Measurements from ENCODE around the gene NCMAP. TPM values are rescaled to one million over a fixed set of nuclear protein-coding genes. Genes with fewer than 3 reads are reported as not detected.

Gene NCMAP
- polyA plus RNA-seq, 1 donor from 2014 or later: not detected

DNA sequence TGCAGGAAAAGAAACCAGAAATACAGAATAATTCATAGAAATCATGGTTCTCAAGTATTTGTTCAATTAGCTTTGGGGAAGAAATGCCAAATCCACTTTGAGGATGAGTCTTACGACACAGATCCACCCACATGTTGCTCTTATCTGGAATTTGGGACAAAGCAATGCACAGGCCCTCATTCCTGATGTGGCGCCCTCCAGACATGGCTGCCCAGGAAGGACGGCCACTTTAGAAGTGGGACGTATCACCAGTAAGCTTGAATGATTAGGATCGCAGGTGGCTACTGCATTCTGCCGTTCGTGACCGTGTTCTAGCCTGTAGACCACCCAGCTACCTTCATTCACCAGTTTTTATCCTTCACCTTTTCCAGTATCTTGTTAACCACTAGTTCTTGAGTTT is 20.1 kb upstream of the NCMAP start:
- Histone ChIP-seq H3K9ac (ENCODE audit: low read length) (no peak overlapping the region), H3K9me2 (ENCODE audit: insufficient read depth, low read length) (no peaks in the 10 kb centered on the region), H3K4me2 (ENCODE audit: low read length) (no peak overlapping the region), H3K9me3 (ENCODE audit: low read length) (no peaks in the 10 kb centered on the region), H4K20me1 (ENCODE audit: insufficient read depth) (no peaks in the 10 kb centered on the region), H3F3A (ENCODE audit: insufficient read depth, low read length, poor library complexity, severe bottlenecking) (no peaks in the 10 kb centered on the region), H3K36me3 (ENCODE audit: insufficient read depth, low read length) (no peaks in the 10 kb centered on the region), H2AFZ (ENCODE audit: low read depth, low read length) (no peak overlapping the region), H3K79me2 (replicated peaks; ENCODE audit: insufficient read depth, low read length) (no peaks in the 10 kb centered on the region), H3K27ac (ENCODE audit: low read length) (no peak overlapping the region), H3K4me3 (ENCODE audit: low read length) (no peak overlapping the region), H3K27me3 (ENCODE audit: insufficient read depth, low read depth, low read length) (no peaks in the 10 kb centered on the region)
- TF ChIP-seq MXI1 (conservative IDR thresholded peaks at IDR 0.05; ENCODE audit: poor library complexity, severe bottlenecking) (no peak), EZH2 (IDR thresholded peaks at IDR 0.05; ENCODE audit: borderline replicate concordance, insufficient read depth, low read length, poor library complexity, severe bottlenecking) (no peak), RAD21 (conservative IDR thresholded peaks at IDR 0.05) (no peak), TAF1 (IDR thresholded peaks at IDR 0.05; ENCODE audit: low read depth) (no peak), CTCF (IDR thresholded peaks at IDR 0.05; ENCODE audit: poor library complexity, severe bottlenecking) (no peak), SMC3 (conservative IDR thresholded peaks at IDR 0.05; ENCODE audit: poor library complexity) (no peak), EP300 (conservative IDR thresholded peaks at IDR 0.05; ENCODE audit: poor library complexity, severe bottlenecking) (no peak), POLR2AphosphoS5 (IDR thresholded peaks at IDR 0.05) (no peak), REST (IDR thresholded peaks at IDR 0.05; ENCODE audit: borderline replicate concordance) (no peak)

DNA sequence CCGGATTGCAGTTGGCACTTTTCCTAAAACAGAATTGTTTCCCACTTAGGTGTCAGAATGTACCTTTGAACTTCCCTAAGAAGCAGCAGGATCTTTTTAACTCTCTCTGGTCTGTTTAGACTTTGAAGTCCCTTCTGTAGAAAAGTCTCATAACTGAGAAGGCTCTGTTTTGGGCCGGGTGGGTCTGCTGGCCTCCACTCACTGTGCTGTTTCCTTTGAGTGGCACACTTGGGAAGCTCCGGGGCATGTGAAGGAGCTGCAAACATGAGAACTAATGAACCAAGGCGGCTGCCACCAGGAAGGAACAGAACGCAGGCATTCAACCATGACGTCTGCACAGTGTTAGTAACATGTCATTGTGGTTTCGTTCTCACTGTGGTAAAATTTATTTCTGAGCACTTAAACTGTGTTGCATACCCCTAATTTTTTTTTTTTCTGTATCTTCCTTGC is 19.5 kb upstream of the NCMAP start:
- no peak overlapping the region for H2AFZ ChIP-seq (ENCODE audit: low read depth, low read length)
- H3K27ac ChIP-seq (ENCODE audit: low read length): no peak overlapping the region
- H3K36me3 ChIP-seq (ENCODE audit: insufficient read depth, low read length): no peaks in the 10 kb centered on the region
- no peak overlapping the region for H3K4me3 ChIP-seq (ENCODE audit: low read length)
- H3K27me3 ChIP-seq (ENCODE audit: insufficient read depth, low read depth, low read length): no peaks in the 10 kb centered on the region
- no peaks in the 10 kb centered on the region for H3K9me2 ChIP-seq (ENCODE audit: insufficient read depth, low read length)
- no peaks in the 10 kb centered on the region for H3K9me3 ChIP-seq (ENCODE audit: low read length)
- H3K4me2 ChIP-seq (ENCODE audit: low read length): no peak overlapping the region
- H4K20me1 ChIP-seq (ENCODE audit: insufficient read depth): no peaks in the 10 kb centered on the region
- H3F3A ChIP-seq (ENCODE audit: insufficient read depth, low read length, poor library complexity, severe bottlenecking): no peaks in the 10 kb centered on the region
- TF ChIP-seq EZH2 (IDR thresholded peaks at IDR 0.05; ENCODE audit: borderline replicate concordance, insufficient read depth, low read length, poor library complexity, severe bottlenecking) (no peak), MXI1 (conservative IDR thresholded peaks at IDR 0.05; ENCODE audit: poor library complexity, severe bottlenecking) (no peak), EP300 (conservative IDR thresholded peaks at IDR 0.05; ENCODE audit: poor library complexity, severe bottlenecking) (no peak), REST (IDR thresholded peaks at IDR 0.05; ENCODE audit: borderline replicate concordance) (no peak), CTCF (IDR thresholded peaks at IDR 0.05; ENCODE audit: poor library complexity, severe bottlenecking) (no peak), POLR2AphosphoS5 (IDR thresholded peaks at IDR 0.05) (no peak), TAF1 (IDR thresholded peaks at IDR 0.05; ENCODE audit: low read depth) (no peak), RAD21 (conservative IDR thresholded peaks at IDR 0.05) (no peak)
- no peaks in the 10 kb centered on the region for H3K79me2 ChIP-seq (replicated peaks; ENCODE audit: insufficient read depth, low read length)
- no peak overlapping the region for H3K9ac ChIP-seq (ENCODE audit: low read length)
